ENCODE data around the gene BZW2.

BZW2 gene

DNA sequence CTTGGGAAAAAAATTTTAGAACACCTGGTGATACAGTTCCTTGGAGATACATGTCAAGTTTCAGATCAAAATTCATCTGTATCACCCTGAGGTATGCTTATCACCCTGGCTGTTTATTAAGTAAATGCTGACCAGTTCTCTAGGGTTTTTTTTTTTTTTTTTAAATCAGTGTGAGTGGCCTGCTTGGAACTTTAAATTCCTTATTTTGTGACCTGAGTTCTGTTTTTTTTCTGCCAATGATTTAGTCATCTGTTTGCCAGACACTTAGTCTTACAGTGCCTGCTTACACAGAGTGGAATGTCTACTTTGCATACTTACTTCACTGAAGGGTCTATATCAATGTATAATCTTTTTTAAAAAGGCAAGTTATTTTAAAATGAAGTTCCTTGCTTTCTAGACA lies 109.4 kb downstream of the BZW2 start:
- DNase-seq, result no peak
